RWPE1 (cell line): ENCODE data around the gene JAKMIP3.

Experiments used
- CTCF ChIA-PET: fragments of 350-600 bp; sonication (Branson Sonifier 250); formaldehyde crosslinking; extraction: SDS; loops from one replicate; lab custom pipeline; 2021; lab: Yijun Ruan, JAX
- POLR2A ChIA-PET: fragments of 400-600 bp; formaldehyde crosslinking; extraction: SDS; loops from one replicate; lab custom pipeline; 2020; ENCODE audit warnings: antibody characterized with exemption; ENCODE audit not compliant: low non-redundant PET; lab: Yijun Ruan, JAX
- DNase-seq: peaks from one replicate; pipeline ENCODE4 v3.0.0; 2012; ENCODE audit warnings: low spot score
- H3K27ac ChIP-seq: fragments of 450-650 bp; 2 replicates; pipeline ENCODE4 v1.5.1; 2017
- TF ChIP-seq, protein P1 (sequence below): fragments of 450-650 bp; conservative IDR thresholded peaks from 2 replicates; pipeline ENCODE4 v1.5.1; 2017; ENCODE audit warnings: low read depth, mild to moderate bottlenecking

Gene JAKMIP3

DNA sequence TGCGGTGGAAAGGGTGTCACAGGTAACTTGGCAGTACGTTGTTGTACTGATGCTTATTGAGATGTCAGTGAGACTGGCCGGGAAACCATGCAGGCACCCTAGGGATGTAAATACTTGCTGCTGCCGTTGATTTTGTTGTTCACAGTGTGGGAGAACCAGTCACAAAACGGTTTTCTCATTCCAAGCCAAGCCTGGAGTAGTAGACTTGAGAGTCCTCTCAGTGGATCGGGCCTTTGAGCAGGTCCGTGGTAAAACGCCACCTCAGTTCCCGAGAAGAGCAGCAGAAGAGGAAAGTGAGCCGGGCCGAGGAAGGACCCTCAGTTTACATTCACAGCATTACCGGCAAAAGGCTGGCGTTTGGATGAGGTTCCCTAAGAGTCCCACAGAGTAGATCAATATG lies 1.1 kb downstream of the JAKMIP3 start:
- ChIA-PET CTCF (interaction anchor here (0.7 to 1.9 kb wide), 2 partner anchors 76 to 192 kb away, joined by 3 to 8 read pairs; no protein-coding TSS in a partner anchor), POLR2A (no interaction called here)
- no peak for DNase-seq
- TF ChIP-seq, protein P1, sequence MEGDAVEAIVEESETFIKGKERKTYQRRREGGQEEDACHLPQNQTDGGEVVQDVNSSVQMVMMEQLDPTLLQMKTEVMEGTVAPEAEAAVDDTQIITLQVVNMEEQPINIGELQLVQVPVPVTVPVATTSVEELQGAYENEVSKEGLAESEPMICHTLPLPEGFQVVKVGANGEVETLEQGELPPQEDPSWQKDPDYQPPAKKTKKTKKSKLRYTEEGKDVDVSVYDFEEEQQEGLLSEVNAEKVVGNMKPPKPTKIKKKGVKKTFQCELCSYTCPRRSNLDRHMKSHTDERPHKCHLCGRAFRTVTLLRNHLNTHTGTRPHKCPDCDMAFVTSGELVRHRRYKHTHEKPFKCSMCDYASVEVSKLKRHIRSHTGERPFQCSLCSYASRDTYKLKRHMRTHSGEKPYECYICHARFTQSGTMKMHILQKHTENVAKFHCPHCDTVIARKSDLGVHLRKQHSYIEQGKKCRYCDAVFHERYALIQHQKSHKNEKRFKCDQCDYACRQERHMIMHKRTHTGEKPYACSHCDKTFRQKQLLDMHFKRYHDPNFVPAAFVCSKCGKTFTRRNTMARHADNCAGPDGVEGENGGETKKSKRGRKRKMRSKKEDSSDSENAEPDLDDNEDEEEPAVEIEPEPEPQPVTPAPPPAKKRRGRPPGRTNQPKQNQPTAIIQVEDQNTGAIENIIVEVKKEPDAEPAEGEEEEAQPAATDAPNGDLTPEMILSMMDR = no peak
- no peak overlapping the region for H3K27ac ChIP-seq

DNA sequence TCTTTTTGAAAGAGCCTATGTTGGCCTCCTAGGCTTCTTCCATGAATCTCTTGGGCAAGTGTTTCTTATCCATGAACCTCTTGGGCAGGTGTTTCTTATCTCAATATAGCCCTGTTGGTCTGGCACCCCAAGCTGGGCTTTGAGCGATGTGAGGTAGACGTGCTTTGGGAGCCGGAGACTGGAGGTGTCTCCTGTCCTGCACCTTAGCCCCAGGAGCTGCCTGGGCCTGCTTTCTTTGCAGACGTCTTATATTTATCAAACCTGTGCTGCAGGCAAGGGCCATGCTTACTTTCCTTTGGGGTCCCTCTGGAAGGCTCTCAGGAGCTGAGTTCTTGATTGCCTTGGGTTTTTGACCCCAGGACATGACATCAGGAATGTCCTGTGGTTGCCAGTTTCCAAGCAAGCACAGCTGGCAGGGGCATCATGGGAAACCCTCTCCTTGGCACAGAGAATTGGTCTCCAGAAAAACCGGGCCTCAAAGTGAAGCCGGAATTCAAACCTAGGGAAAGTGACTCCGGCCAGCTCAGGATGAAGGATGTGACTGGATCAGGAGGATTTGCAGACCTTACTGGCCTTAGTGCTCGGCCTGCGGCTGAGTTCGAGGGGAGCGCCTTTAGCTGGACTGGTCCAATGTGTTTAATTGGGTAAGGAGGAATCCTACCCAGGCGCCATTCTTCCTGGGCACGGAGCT lies 2.8 kb downstream of the JAKMIP3 start:
- ChIA-PET CTCF (no interaction called here), POLR2A (no interaction called here)
- TF ChIP-seq, protein P1 = no peak
- no peak overlapping the region for H3K27ac ChIP-seq
- DNase-seq = no peak

DNA sequence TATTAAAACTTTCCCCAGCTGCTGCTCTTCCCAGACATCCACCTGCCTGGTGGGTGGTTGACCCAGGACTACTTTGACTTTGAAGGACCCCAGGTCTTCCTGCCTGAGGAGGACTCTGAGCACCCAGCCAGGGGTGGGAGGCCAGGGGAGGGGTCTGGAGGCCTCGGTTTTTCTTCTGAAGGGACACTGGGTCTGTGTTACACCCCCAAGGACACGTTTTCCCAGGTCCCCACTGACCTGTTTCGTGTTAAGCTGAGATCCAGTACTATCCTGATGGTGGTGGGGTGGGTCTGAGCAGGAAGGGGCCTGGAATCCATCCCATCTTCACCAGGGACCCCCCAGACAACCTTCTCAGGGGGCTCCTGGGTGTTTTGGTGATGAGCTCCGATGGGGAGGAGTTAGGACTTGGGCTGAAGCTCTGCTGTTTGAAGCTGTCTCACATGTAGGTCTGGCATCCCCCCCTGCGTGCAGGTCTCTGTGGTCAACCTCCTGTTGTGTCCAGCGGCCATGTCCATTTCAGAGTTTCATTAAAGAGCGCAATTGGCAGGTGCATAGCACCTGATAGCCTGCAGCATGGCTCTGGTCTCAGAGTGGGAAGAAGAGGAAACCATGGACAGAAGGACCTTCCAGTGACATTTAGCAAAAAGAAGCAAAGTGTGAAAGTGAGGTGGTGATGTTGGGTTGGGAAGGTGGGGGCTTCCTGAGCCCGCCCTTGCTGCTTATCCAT lies 3.5 kb downstream of the JAKMIP3 start:
- ChIA-PET CTCF (no interaction called here), POLR2A (no interaction called here)
- no peak for DNase-seq
- no peak overlapping the region for H3K27ac ChIP-seq
- TF ChIP-seq, protein P1 = no peak

- no peak overlapping the region for H3K27ac ChIP-seq
- POLR2A ChIA-PET = no interaction called here
- DNase-seq = no peak
- TF ChIP-seq, protein P1 = no peak
- CTCF ChIA-PET = no interaction called here
Measured at GRCh38 chr10:132069849-132070182, 4.1 kb downstream of the JAKMIP3 start.

DNA sequence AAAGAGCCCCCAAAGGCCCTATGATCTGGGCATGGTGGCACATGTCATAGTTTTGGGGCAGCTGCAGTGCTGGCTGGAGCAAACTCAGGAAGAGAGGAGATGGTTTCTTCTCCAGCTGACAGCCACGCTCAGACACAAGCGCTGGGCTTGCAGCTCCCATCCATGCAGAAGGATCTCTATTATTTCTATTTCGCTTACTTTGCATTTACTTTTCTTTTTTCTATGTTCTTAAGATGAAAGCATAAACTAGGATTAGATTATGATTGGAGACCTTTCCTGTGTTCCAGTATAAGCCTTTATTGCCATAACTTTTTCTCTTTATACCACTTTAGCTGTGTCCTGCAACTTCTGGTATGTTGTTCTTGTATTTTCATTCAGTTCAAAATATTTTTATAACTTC lies 5.0 kb downstream of the JAKMIP3 start:
- DNase-seq = no peak
- POLR2A ChIA-PET = no interaction called here
- CTCF ChIA-PET = no interaction called here
- H3K27ac ChIP-seq = no peak overlapping the region
- TF ChIP-seq, protein P1 = no peak

GRCh38 chr10:132071667-132072066 lies 5.9 kb downstream of the JAKMIP3 start:
- ChIA-PET CTCF (no interaction called here), POLR2A (no interaction called here)
- no peak for DNase-seq
- no peak overlapping the region for H3K27ac ChIP-seq
- TF ChIP-seq, protein P1 = no peak
